A549 (cell line): Measurements from ENCODE around the gene SAA1.

Experiments
- BHLHE40 ChIP-seq: IDR thresholded peaks from 2 replicates; pipeline ENCODE4 v1.6.1; 2012; ENCODE audit warnings: low read depth, low read length, inconsistent platforms
- CTCF ChIP-seq: fragments of >200 bp; sonication (Bioruptor Twin); formaldehyde crosslinking; IDR thresholded peaks from 3 replicates; pipeline ENCODE4 v1.5.1; 2016
- GATA3 ChIP-seq: IDR thresholded peaks from 2 replicates; pipeline ENCODE4 v1.6.1; 2012; ENCODE audit warnings: borderline replicate concordance
- HOXA7 ChIP-seq: fragments of 250-450 bp; sonication (Bioruptor Pico); IDR thresholded peaks from 2 replicates; pipeline ENCODE4 v1.5.0; 2020; ENCODE audit warnings: mild to moderate bottlenecking, moderate library complexity
- KDM5A ChIP-seq: fragments of 200-600 bp; sonication (generic); IDR thresholded peaks from 2 replicates; pipeline ENCODE4 v1.6.1; 2016; ENCODE audit warnings: antibody characterized with exemption, mild to moderate bottlenecking
- MAFK ChIP-seq: fragments of 450-650 bp; IDR thresholded peaks from 2 replicates; pipeline ENCODE4 v1.6.1; 2014; ENCODE audit not compliant: partially characterized antibody
- MYC ChIP-seq: IDR thresholded peaks from 2 replicates; pipeline ENCODE4 v1.6.1; 2012; ENCODE audit warnings: mild to moderate bottlenecking, inconsistent platforms, low read length, improper control_type of control experiment, borderline replicate concordance
- POLR2A ChIP-seq: IDR thresholded peaks from 2 replicates; pipeline ENCODE4 v1.6.1; 2012; ENCODE audit warnings: mild to moderate bottlenecking, low read length
- RAD21 ChIP-seq, 2 experiments: fragments of >200 bp in 1 of 2; sonication (Bioruptor Twin) in 1 of 2; formaldehyde crosslinking in 1 of 2; IDR thresholded peaks in 1 of 2; conservative IDR thresholded peaks in 1 of 2; 2 replicates in 1 of 2; 3 replicates in 1 of 2; pipeline ENCODE4 v1.6.1; 2012 to 2018; ENCODE audit warnings: inconsistent platforms in 1 of 2
- RFX5 ChIP-seq: fragments of 450-650 bp; IDR thresholded peaks from 2 replicates; pipeline ENCODE4 v1.7.1; 2014; ENCODE audit warnings: antibody characterized with exemption, mild to moderate bottlenecking, moderate library complexity
- SMC3 ChIP-seq: fragments of >200 bp; sonication (Bioruptor Twin); formaldehyde crosslinking; IDR thresholded peaks from 3 replicates; pipeline ENCODE4 v1.6.1; 2018; ENCODE audit warnings: inconsistent platforms
- TP53 ChIP-seq: fragments of 250-450 bp; sonication (Bioruptor Pico); IDR thresholded peaks from 2 replicates; pipeline ENCODE4 v1.5.0; 2021; ENCODE audit warnings: mild to moderate bottlenecking, moderate library complexity
- ZC3H11A ChIP-seq: fragments of 450-650 bp; IDR thresholded peaks from 2 replicates; pipeline ENCODE4 v1.6.1; 2014; ENCODE audit warnings: antibody characterized with exemption, mild to moderate bottlenecking
- ZSCAN20 ChIP-seq: fragments of 250-450 bp; sonication (Bioruptor Pico); IDR thresholded peaks from 2 replicates; pipeline ENCODE4 v1.8.0; 2022; ENCODE audit warnings: mild to moderate bottlenecking, moderate library complexity

DNA sequence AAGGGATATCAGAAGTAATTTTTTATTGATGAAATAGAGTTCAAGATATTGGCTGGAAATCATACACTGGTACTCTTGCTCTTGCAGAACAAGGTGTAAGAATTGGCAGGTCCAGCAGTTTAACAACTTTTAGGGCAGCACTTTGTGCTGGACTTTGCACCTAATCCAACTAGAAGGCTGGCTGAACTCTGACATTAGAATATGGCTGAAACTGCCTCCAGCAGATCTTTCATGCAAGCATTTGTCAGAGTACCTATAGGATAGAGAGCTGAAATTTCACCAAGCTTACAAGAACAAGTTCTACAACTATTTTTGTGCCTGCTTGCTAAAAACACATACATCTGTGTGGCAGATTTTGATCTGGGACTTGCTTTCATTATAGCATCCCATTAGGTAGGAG, 38.7 kb downstream of the SAA1 start:
- no peak for TF ChIP-seq CTCF
- no peak for TF ChIP-seq MAFK
- TF ChIP-seq HOXA7 (CRISPR knock-in tag), result no peak
- TF ChIP-seq MYC, result no peak
- TF ChIP-seq ZSCAN20 (CRISPR knock-in tag), result no peak
- TF ChIP-seq POLR2A, result no peak
- TF ChIP-seq ZC3H11A, result no peak
- TF ChIP-seq KDM5A, result no peak
- TF ChIP-seq TP53, result no peak
- TF ChIP-seq GATA3, result no peak
- no peak for TF ChIP-seq SMC3
- no peak for TF ChIP-seq RAD21 (conservative IDR thresholded peaks at IDR 0.05 in 1 of 2, IDR thresholded peaks at IDR 0.05 in 1 of 2)
- TF ChIP-seq RFX5, result no peak
- no peak for TF ChIP-seq BHLHE40
